NCI-H748 treated with DMSO at 0.1 percent for 48 hours (cell line): Measurements from ENCODE around the gene PLEKHA6.

Experiments used
- DNase-seq: peaks from one replicate; lab custom pipeline; 2025; lab: John Stamatoyannopoulos, UW

PLEKHA6 gene

DNA sequence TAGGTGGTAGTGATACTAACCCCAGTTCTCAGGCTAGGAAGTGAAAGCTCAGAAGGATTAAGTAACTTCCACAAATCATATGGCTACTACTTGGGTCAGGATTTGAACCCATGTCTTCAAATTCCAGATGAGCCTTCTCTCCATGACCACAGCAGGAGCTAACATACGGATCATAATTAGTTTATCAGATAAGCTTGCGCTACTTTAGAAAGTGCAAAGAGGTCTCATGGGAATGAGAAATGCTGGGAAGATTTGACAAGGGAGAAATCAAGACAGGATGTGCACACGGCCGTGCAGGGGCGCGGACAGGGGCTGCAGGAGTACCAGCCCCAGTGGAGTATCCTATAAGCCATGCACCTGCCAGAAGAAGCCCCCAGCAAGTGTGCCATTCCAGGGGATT, 5.2 kb downstream of the PLEKHA6 start:
- DNase-seq: no peak

- DNase-seq: no peak
Observed at GRCh38 chr1:204353213-204353910, 6.4 kb downstream of the PLEKHA6 start.

DNA sequence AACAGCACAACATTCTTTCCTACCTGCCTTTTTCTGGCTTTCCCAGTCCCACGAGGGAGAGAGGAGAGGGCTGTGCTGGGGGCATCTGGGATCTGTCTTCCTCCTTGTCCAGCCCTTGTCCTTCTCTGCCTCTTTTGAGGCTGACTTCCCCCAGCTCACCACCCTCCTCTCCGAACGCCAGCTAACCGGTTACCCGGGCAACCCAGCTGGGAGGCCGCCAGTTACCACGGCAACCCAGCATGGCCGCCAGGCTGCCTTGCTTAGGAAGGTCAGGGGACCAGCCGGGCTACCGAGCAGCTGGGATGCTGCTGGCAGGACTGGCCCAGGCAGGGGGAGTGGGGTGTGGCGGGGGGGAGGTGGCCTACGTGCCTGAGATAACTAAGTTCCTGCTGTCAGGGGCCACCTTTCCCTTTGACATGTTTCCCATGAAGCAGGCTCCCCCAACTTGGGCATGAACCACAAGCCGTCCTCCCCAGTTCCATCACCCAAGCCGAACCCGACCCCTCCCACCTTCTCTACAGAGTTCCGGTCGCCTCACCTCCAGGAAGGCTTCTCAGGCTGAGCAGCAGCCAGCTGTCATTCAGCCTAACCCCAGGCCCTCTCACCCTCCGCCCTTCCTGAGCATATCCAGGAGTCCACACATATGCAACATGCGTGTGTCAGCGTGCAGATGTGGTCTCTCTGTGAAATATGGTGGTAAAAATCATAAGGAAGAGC, 8.7 kb downstream of the PLEKHA6 start:
- peak; percentile 47 for DNase-seq

- DNase-seq: no peak
Observed at GRCh38 chr1:204350312-204350711, 9.4 kb downstream of the PLEKHA6 start.

- no peak for DNase-seq
Observed at GRCh38 chr1:204349602-204350001, 10.1 kb downstream of the PLEKHA6 start.

GRCh38 chr1:204348722-204349121, 11.0 kb downstream of the PLEKHA6 start:
- no peak for DNase-seq

GRCh38 chr1:204348242-204348641, 11.5 kb downstream of the PLEKHA6 start:
- DNase-seq: no peak

GRCh38 chr1:204345941-204346645, 13.6 kb downstream of the PLEKHA6 start:
- no peak for DNase-seq

DNA sequence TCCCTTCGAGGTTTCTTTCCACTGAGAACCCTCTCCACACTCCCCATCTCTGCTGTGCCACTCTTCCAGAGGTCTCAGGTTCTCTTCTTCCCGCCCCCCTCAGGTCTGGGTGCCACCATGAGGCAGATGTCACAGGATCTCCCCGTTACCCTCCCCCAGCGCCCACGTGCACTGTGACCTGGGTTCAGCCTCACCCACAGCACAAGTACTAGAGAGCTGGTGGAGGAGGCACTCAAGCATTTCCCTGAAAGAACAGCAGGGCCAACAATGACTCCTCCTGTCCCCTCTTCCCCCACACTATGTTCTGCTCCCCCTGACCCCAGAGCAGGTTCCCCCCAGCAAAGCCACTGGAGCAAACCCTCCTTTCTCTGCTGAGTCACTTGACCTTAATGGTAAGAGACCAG, 14.3 kb downstream of the PLEKHA6 start:
- no peak for DNase-seq

DNA sequence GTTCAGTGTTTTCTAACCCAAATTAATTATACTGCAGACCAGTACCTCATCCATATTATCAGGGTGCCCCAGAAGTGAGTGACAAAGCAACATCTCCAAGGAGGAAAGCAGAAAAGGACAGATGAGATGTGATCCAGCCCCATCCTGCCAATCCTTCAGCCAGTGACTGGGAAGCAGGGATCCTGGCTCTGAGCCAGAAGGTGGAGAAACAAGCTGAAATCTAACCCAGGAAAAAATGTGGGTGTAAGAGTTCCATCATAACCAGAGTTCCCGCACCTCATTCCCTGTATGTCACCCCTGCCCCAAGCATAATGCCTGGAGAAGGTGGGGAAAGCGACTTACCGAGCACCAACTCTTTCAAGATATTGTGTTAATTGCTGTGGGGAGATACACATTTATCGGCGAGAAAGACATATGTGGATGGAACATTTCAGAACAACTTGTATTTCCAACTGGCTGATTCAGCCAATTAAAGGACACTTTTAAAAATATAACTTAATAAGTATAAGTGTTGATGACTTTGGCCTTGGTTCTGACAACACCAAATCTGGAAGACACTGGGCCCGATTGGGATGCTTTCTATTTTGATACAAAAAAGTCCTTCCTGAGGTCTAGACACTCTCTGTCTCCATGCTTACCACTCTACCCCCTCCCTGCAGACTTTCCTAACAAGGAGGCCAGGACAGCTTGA, 14.9 kb downstream of the PLEKHA6 start:
- no peak for DNase-seq

DNA sequence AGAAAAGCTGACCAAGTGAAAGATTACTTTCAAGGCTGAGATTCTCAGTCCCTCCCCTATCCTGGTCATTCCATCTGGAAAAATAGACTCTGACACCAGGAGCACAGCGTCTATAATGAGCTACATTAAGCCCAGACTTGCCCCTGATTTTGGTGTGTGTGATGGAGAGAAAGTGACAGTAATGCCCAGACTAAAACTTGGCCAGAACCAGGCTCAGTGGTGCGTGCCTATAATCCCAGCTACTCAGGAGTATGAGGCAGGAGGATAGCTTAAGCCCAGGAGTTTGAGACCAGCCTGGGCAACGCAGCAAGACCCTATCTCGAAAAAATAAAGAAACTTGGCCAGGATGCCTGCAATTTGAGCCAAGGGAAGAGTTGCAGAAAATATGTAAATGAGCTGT, 15.9 kb downstream of the PLEKHA6 start:
- DNase-seq: no peak

GRCh38 chr1:204343247-204343646, 16.5 kb downstream of the PLEKHA6 start:
- DNase-seq: no peak

DNA sequence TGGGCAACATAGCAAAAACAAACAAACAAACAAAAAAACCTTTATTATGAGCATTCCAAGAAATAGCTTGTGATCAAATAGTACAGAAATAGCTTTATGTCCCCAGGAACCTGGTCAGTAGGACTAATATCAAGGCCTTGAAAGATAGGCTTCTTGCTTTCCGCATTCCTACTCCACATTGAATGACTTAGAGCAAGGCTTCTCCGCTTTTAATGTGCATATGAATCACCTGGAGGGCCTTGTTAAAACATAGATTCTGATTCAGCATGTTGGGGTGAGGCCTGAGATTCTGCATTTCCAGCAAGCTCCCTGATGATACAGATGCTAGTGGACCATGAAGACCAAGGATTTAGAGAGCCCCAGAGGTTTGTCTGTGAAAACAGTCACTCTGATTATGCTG, 17.4 kb downstream of the PLEKHA6 start:
- no peak for DNase-seq

DNA sequence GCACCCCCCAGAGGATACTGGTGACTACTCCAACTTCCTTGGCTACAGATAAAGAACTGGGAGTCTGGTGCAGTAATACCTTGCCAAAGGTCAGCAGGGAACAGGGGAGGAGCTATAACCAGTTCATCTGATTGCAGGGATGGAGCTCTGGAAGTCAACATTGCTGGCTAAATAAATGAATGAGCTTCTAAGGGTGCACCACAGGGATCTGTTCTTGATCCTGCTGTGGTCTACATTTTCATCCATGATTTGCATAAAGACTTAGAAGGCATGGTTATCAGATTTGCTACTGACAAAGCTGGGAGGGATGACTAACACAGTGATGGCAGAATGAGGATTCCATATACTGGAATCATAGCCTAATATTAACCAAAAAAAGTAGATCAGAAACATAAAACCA, 18.3 kb downstream of the PLEKHA6 start:
- DNase-seq: no peak

DNA sequence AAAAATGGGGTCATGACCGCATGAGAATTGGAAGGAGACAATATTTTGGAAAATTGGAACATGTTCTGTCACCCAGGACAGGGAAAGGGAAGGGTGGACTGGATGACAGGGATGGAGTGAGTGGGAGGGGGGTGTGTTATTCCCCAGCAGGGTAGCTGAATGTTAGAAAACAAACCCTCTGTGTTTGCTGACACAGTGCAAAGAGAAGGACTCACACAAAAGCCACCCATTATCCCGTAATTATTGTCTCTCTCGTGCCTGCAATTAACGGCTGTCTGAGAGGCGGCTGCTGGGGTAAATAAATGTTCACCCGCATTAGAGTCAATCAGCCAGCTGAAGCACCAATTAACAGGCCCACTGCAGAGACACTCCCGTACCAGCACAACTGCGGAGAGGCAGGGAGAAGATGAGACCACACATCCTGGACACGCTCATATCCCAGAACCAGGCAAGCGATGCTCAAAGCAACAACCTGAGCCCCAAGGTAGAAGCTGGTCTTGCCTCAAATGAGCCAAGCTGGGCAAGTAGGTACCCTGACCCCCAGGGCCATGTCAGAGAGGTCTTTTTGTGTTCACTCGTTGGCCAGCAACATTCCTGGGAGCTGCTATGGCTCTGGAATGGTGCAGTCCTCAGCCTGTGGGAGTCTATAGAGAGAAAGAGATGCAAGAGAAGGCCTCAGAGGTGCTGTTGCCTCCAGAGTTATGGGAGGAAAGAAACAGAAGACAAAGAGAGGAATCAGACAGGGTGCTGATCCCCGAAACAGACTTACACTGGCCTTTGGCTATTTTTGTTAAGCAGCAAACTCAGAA, 19.4 kb downstream of the PLEKHA6 start:
- peak; percentile 91 for DNase-seq

GRCh38 chr1:204339541-204339940, 20.2 kb downstream of the PLEKHA6 start:
- no peak for DNase-seq

- DNase-seq: no peak
Observed at GRCh38 chr1:204338997-204339396, 20.7 kb downstream of the PLEKHA6 start.

- no peak for DNase-seq
Observed at GRCh38 chr1:204338360-204338759, 21.4 kb downstream of the PLEKHA6 start.

- DNase-seq: no peak
Observed at GRCh38 chr1:204337583-204337982, 22.1 kb downstream of the PLEKHA6 start.

GRCh38 chr1:204337036-204337429, 22.7 kb downstream of the PLEKHA6 start:
- no peak for DNase-seq

- no peak for DNase-seq
Observed at GRCh38 chr1:204336421-204337035, 23.2 kb downstream of the PLEKHA6 start.
